B cell (primary cell): ENCODE measurements around the gene ATXN2. TPM values are rescaled to one million over a fixed set of nuclear protein-coding genes. Genes with fewer than 3 reads are reported as not detected.

Source experiments
- ATAC-seq: fragments of 200-7000 bp; cut with Tn5 transposase; one replicate; pipeline ENCODE4 v1.10.0; 2021; ENCODE audit warnings: low read depth, mild to moderate bottlenecking, moderate number of reproducible peaks, moderate library complexity
- CTCF ChIA-PET: fragments of 350-600 bp; sonication (Branson Sonifier 250); formaldehyde crosslinking; loops from one replicate; lab custom pipeline; 2021; ENCODE audit warnings: antibody characterized with exemption, inconsistent platforms; lab: Charles Lee
- POLR2A ChIA-PET: fragments of 350-600 bp; sonication (Branson Sonifier 250); formaldehyde crosslinking; loops from one replicate; lab custom pipeline; 2021; ENCODE audit warnings: antibody characterized with exemption; lab: Charles Lee
- DNase-seq: peaks from one replicate; pipeline ENCODE4 v3.0.0; 2013
- H2AFZ ChIP-seq: 2 replicates; pipeline ENCODE4 v1.6.1; 2012; ENCODE audit warnings: mild to moderate bottlenecking, low read depth, low read length; ENCODE audit not compliant: insufficient read depth, poor library complexity, severe bottlenecking
- H3K27ac ChIP-seq, 2 donors: 1 replicate in 1 of 2; 2 replicates in 1 of 2; pipeline ENCODE4 v1.5.1; 2012 to 2013; ENCODE audit warnings: low read length in 2 of 2, mild to moderate bottlenecking in 2 of 2, moderate library complexity in 1 of 2
- H3K27me3 ChIP-seq, 4 experiments: fragments of 200-600 bp in 1 of 4; sonication (generic) in 1 of 4; replicated peaks in 1 of 4; 1 replicate in 2 of 4; 2 replicates in 2 of 4; pipeline versions ENCODE4 v1.6.1 to v1.7.0; 2013 to 2016; ENCODE audit warnings: low read length in 3 of 4, mild to moderate bottlenecking in 2 of 4, mixed read lengths in 1 of 4, moderate library complexity in 1 of 4; ENCODE audit not compliant: insufficient read depth in 4 of 4, control insufficient read depth in 3 of 4; ENCODE audit errors: control extremely low read depth in 1 of 4
- H3K36me3 ChIP-seq, 2 experiments: replicated peaks in 1 of 2; 1 replicate in 1 of 2; 2 replicates in 1 of 2; pipeline versions ENCODE4 v1.6.1 to v1.7.1; 2013; ENCODE audit warnings: low read length in 1 of 2; ENCODE audit not compliant: insufficient read depth in 2 of 2, control insufficient read depth in 1 of 2; ENCODE audit errors: control extremely low read depth in 1 of 2, extremely low read depth in 1 of 2
- H3K4me1 ChIP-seq, 2 donors: fragments of 200-600 bp in 1 of 2; sonication (generic) in 1 of 2; 1 replicate in 1 of 2; 2 replicates in 1 of 2; pipeline versions ENCODE4 v1.5.1 to v1.6.1; 2013 to 2017; ENCODE audit warnings: low read length in 2 of 2; ENCODE audit not compliant: control insufficient read depth in 2 of 2, insufficient read depth in 2 of 2
- H3K4me2 ChIP-seq: replicated peaks from 2 replicates; pipeline ENCODE3; 2012; ENCODE audit warnings: mild to moderate bottlenecking, low read depth, low read length; ENCODE audit not compliant: poor library complexity, severe bottlenecking
- H3K4me3 ChIP-seq, 5 experiments: fragments of 200-600 bp in 1 of 5; sonication (generic) in 1 of 5; 1 replicate in 3 of 5; 2 replicates in 2 of 5; pipeline versions ENCODE4 v1.5.1 to v1.7.0; 2011 to 2016; ENCODE audit warnings: low read length in 4 of 5, mild to moderate bottlenecking in 4 of 5, low read depth in 2 of 5, control low read depth in 1 of 5, moderate library complexity in 1 of 5; ENCODE audit not compliant: insufficient read depth in 1 of 5; ENCODE audit errors: control extremely low read depth in 1 of 5, extremely low read depth in 1 of 5
- H3K79me2 ChIP-seq: fragments of 200-600 bp; sonication (generic); one replicate; pipeline ENCODE4 v1.6.0; 2016; ENCODE audit warnings: low read length; ENCODE audit not compliant: control insufficient read depth, insufficient read depth
- H3K9ac ChIP-seq: fragments of 200-600 bp; sonication (generic); 2 replicates; pipeline ENCODE4 v1.6.1; 2017; ENCODE audit warnings: mild to moderate bottlenecking, low read length, moderate library complexity
- H3K9me3 ChIP-seq, 3 donors: one replicate each; pipeline versions ENCODE4 v1.6.1 to v1.7.1; 2013; ENCODE audit warnings: low read length in 2 of 3; ENCODE audit not compliant: control insufficient read depth in 2 of 3, insufficient read depth in 1 of 3; ENCODE audit errors: control extremely low read depth in 1 of 3
- H4K20me1 ChIP-seq: 2 replicates; pipeline ENCODE4 v1.6.0; 2012; ENCODE audit warnings: mild to moderate bottlenecking, low read length; ENCODE audit not compliant: insufficient read depth, control insufficient read depth, poor library complexity, severe bottlenecking
- H3K27ac Mint-ChIP-seq: one replicate; pipeline ENCODE4 v1.8.0; 2021; ENCODE audit warnings: mixed read lengths
- H3K27me3 Mint-ChIP-seq: one replicate; pipeline ENCODE4 v1.8.0; 2021; ENCODE audit warnings: mixed read lengths
- H3K4me1 Mint-ChIP-seq: one replicate; pipeline ENCODE4 v1.8.0; 2021; ENCODE audit warnings: mixed read lengths
- H3K4me3 Mint-ChIP-seq: one replicate; pipeline ENCODE4 v1.8.0; 2021; ENCODE audit warnings: mixed read lengths
- H3K9me3 Mint-ChIP-seq: one replicate; pipeline ENCODE4 v1.8.0; 2022; ENCODE audit warnings: mixed read lengths; ENCODE audit not compliant: insufficient read depth
- EZH2 ChIP-seq: IDR thresholded peaks from 2 replicates; pipeline ENCODE4 v1.6.1; 2012; ENCODE audit warnings: borderline replicate concordance, low read depth, mild to moderate bottlenecking, moderate library complexity, low read length; ENCODE audit not compliant: insufficient read depth, poor library complexity, severe bottlenecking
- WGBS: methylation state at CpG from one replicate; pipeline ENCODE4 v1.1.5; 2013; ENCODE audit warnings: missing lambda C conversion rate; ENCODE audit not compliant: insufficient coverage; 5-methylcytosine and 5-hydroxymethylcytosine counted together
- intact Hi-C: fragments of 100-400 bp; cut with micrococcal nuclease; formaldehyde crosslinking; loops from one replicate; pipeline ENCODE4 v1.10.0; 2022
- polyA plus RNA-seq: library from polyadenylated mRNA; depleted of rRNA; stranded (reverse); fragments of >200 nt; gene quantifications from 2 replicates; pipeline ENCODE4 v1.2.3, GENCODE V29; 2012
- total RNA-seq, 2 donors: library from RNA; stranded (reverse); fragments of 120-200 nt in 1 of 2; gene quantifications; 1 replicate in 1 of 2; 2 replicates in 1 of 2; pipeline versions ENCODE4 v1.2.3 to v1.2.4, GENCODE V29; 2013 to 2022
- TF ChIP-seq, protein P1 (sequence below): fragments of 200-600 bp; IDR thresholded peaks from one replicate; pipeline ENCODE4 v1.8.0; 2022; ENCODE audit warnings: antibody characterized with exemption, mild to moderate bottlenecking

ATXN2 gene
- total and polyA plus RNA-seq, 2 donors (not counting 1 experiment from before 2014, with no cell fraction given): 28.2 to 83.8 TPM

DNA sequence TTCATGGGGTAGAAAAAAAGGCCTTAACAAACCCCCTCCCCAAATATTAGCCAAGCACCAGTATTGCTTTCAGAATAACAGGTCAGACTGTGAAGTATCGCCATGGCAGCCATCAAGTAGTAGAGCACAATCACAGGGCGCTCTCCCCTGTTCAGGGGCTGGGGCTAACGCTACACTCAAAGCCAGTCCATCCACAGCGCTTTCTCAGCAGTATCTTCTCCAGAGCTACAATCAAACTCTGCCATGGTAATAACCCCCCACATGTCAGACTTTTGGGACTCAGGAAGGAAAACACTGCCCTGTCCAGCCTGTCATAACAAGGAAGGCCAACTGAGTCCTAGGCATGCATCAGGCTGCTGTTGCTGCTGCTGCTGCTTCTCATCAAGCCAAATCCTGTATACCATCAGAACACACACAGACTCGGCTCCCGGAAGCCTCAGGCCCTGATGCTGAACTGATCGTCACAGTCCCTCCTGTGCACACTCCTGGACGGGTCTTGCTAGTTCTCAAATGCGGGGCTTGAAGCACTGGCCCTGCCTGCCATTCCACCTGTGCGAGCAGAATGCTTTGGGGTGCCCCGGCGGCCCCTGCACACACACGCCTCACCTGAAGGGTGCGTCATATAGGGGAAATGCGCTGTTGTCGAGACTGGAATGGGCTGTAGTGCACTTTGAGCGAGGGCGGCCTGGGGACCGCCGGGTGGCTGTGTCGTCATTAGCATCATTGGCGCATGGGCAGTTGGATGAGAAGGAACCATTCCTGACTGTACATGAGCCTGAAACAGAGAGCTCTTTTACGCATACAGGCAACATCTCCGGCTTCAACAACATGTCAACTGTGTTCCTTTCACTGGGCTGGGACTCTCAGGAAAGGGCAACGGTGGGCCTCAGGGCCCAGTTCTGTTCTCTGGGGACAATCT, 145.8 kb downstream of the ATXN2 start:
- H3K27ac Mint-ChIP-seq: peak overlapping the region; percentile 8
- Histone ChIP-seq H2AFZ (no peak overlapping the region), H3K4me2 (no peak overlapping the region), H3K36me3 (peaks cover 8 to 67% of the 10 kb centered on the region in 2 experiments), H3K79me2 (peaks cover 3% of the 10 kb centered on the region), H3K27ac (no peak overlapping the region), H3K4me1 (peaks cover 0 to 16% of the 10 kb centered on the region in 2 donors), H3K4me3 (no peak overlapping the region), H3K9ac (no peak overlapping the region), H3K27me3 (no peaks in the 10 kb centered on the region), H3K9me3 (no peaks in the 10 kb centered on the region), H4K20me1 (no peaks in the 10 kb centered on the region)
- 96% methylated on average over 23 of the region's 25 CpGs for whole genome bisulfite sequencing
- intact Hi-C loops: no loop called here
- H3K4me3 Mint-ChIP-seq: no peak overlapping the region
- peaks cover 21% of the 10 kb centered on the region for H3K4me1 Mint-ChIP-seq
- TF ChIP-seq EZH2: no peak
- TF ChIP-seq, protein P1, sequence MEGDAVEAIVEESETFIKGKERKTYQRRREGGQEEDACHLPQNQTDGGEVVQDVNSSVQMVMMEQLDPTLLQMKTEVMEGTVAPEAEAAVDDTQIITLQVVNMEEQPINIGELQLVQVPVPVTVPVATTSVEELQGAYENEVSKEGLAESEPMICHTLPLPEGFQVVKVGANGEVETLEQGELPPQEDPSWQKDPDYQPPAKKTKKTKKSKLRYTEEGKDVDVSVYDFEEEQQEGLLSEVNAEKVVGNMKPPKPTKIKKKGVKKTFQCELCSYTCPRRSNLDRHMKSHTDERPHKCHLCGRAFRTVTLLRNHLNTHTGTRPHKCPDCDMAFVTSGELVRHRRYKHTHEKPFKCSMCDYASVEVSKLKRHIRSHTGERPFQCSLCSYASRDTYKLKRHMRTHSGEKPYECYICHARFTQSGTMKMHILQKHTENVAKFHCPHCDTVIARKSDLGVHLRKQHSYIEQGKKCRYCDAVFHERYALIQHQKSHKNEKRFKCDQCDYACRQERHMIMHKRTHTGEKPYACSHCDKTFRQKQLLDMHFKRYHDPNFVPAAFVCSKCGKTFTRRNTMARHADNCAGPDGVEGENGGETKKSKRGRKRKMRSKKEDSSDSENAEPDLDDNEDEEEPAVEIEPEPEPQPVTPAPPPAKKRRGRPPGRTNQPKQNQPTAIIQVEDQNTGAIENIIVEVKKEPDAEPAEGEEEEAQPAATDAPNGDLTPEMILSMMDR: no peak
- H3K27me3 Mint-ChIP-seq: no peaks in the 10 kb centered on the region
- ChIA-PET POLR2A (interaction anchor here (0.6 kb wide), 1 partner anchor 96 kb away, joined by 3 read pairs; no protein-coding TSS in a partner anchor), CTCF (interaction anchor here (2.4 to 42.0 kb wide), 3 partner anchors 11 to 50 kb away, joined by 29 to 1472 read pairs (median 30); partner anchors contain the start of gene SH2B3)
- ATAC-seq (no peak), DNase-seq (peak; percentile 13)
- H3K9me3 Mint-ChIP-seq: no peaks in the 10 kb centered on the region
